ENCODE data around the gene ABCA4.

- TF ChIP-seq CTCF (IDR thresholded peaks at IDR 0.05) (no peak), POLR2A (IDR thresholded peaks at IDR 0.05; ENCODE audit: low read depth) (no peak)
Observed at GRCh38 chr1:94012708-94013366, 108.1 kb downstream of the ABCA4 start.

Measured in esophagus muscularis mucosa (tissue), 3 donors.